HG03558 (cell line): Measurements from ENCODE around the gene SAE1.

Experiments
- ATAC-seq: cut with Tn5 transposase; IDR thresholded peaks from one replicate; pipeline ENCODE4 v1.9.1; 2021; ENCODE audit warnings: moderate number of reproducible peaks; ENCODE audit not compliant: unreplicated experiment; ENCODE audit errors: extremely low read depth

SAE1 gene

DNA sequence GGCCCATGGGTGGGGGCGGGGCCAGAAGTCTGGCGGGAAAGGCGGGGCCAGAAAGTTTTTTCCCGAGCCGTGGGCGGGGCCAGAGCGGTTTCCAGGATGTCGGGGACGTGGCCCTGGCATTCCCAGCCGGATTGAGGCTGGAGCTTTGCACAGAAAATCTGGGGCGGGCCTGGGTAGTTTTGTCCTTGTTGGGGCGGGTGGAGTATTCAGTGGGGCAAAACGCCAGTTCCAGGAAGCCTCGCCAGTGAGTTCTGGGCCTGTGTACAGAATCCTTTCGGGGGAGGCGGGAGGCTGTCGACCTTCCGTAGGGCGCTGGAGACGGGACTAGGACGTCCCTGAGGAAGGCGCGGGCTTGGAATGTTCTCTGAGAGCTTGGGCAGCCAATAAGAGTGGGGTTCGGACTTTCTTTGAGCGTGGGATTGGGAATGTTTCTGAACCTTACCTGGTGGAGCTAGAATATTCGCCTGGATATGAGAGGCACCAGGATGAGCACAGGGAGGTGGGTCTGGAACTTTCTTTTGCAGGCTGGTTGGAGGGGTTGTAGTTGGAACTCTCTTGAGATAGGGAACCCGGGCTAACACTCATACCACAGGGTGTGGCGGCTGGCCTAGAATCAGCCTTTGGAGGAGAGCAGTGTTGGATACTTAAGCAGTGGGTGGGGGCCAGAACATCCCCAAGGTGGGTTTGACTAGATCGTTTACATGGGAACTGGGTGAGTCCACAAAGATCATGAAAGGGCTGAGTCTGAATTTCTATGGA is 127.0 kb downstream of the SAE1 start:
- no peak for ATAC-seq

DNA sequence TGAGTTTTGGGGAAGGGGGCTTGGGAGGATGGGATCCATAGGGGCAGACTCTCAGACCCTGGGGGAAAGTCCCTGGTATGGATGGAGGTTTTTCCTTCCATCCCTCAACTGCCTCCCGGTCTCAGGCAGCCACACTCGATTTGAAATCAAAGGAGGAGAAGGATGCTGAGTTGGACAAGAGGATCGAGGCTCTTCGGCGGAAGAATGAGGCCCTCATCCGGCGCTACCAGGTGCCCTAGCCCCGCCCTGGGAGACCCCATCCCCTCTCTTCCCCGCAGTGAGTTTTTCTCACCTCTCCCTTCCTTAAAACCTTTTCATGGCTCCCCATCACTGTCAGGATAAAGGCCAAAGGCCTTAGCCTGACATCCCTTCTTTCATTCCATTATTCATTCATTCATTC is 127.8 kb downstream of the SAE1 start:
- ATAC-seq: no peak

DNA sequence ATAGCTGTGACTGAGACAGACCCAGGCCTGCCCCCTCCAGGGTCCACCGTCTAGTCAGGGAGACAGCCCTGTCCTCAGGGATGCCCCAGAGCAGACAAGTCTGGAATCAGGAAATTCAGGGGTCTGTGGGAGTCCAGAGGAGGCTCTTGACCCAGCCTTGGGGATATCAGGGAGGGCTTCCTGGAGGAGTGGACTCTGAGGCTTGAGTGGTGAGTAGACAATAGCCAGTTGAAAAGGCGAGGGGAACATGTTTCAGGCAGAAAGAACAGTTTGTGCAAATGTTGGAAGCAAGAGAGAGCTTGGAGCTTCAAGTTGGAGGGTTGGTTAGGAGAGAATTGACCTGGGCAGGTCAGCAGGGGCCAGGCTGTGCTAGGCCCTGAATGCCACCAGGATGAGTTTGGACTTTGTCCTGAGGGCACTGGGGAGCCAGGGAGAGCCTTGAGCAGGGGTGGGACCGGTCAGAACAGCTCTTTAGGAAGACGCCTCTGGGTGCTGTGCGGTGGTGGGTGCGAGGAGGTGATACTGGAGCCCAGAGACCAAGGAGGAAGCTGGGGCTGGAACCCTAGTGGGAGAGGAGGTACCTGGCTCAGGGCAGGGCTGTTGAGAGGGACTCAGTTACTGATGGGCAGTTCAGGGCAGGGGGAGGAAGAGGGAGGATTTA is 128.4 kb downstream of the SAE1 start:
- ATAC-seq: no peak
